IPS DF 19.7 (cell line): ENCODE measurements around the gene DGCR2.
"Not testable (repeated sequence)": the region's sequence is repeated elsewhere in the genome, so short reads cannot be mapped to it uniquely, and the experiment has no call there.

Experiments used
- DNase-seq: peaks from one replicate; pipeline ENCODE4 v3.0.0-alpha.2; 2013; ENCODE audit warnings: low read depth, low spot score

Gene DGCR2

GRCh38 chr22:19061471-19062138 is 60.6 kb downstream of the DGCR2 start:
- DNase-seq, result no peak

GRCh38 chr22:19060356-19061009 is 61.7 kb downstream of the DGCR2 start:
- no peak for DNase-seq

- DNase-seq, result no peak
Observed at GRCh38 chr22:19059481-19060278, 62.5 kb downstream of the DGCR2 start.

GRCh38 chr22:19058713-19059451 is 63.3 kb downstream of the DGCR2 start:
- DNase-seq, result no peak

- DNase-seq, result no peak
Observed at GRCh38 chr22:19057999-19058491, 64.2 kb downstream of the DGCR2 start.

- DNase-seq, result no peak
Observed at GRCh38 chr22:19057539-19057938, 64.7 kb downstream of the DGCR2 start.

GRCh38 chr22:19056951-19057401 is 65.2 kb downstream of the DGCR2 start:
- DNase-seq, result no peak

- DNase-seq, result no peak
Observed at GRCh38 chr22:19055801-19056200, 66.4 kb downstream of the DGCR2 start.

GRCh38 chr22:19052941-19053541 is 69.2 kb downstream of the DGCR2 start:
- no peak for DNase-seq

- DNase-seq, result no peak
Observed at GRCh38 chr22:19051381-19052072, 70.7 kb downstream of the DGCR2 start.

- not testable (repeated sequence) for DNase-seq
Observed at GRCh38 chr22:19050847-19051246, 71.4 kb downstream of the DGCR2 start.

- DNase-seq, result no peak
Observed at GRCh38 chr22:19050117-19050516, 72.1 kb downstream of the DGCR2 start.

- no peak for DNase-seq
Observed at GRCh38 chr22:19048531-19048930, 73.7 kb downstream of the DGCR2 start.

GRCh38 chr22:19047993-19048392 is 74.2 kb downstream of the DGCR2 start:
- DNase-seq, result no peak

- no peak for DNase-seq
Observed at GRCh38 chr22:19046719-19047609, 75.2 kb downstream of the DGCR2 start.

- no peak for DNase-seq
Observed at GRCh38 chr22:19046287-19046686, 75.9 kb downstream of the DGCR2 start.

- no peak for DNase-seq
Observed at GRCh38 chr22:19045094-19045493, 77.1 kb downstream of the DGCR2 start.

GRCh38 chr22:19044381-19044780 is 77.8 kb downstream of the DGCR2 start:
- no peak for DNase-seq
